DMS 273 treated with DMSO at 0.1 percent for 48 hours (cell line): ENCODE measurements around the gene FAM151A.

Experiments used
- DNase-seq: peaks from one replicate; lab custom pipeline; 2025; lab: John Stamatoyannopoulos, UW

Gene FAM151A

GRCh38 chr1:54623216-54624007 is at the start of gene FAM151A:
TSS of gene FAM151A (minus strand) at chr1:54623525. CDS start at chr1:54623395, 130 bp downstream.
- DNase-seq = no peak

GRCh38 chr1:54671985-54672608 is 48.8 kb upstream of the FAM151A start:
- DNase-seq = no peak

GRCh38 chr1:54668567-54668966 is 45.2 kb upstream of the FAM151A start:
- no peak for DNase-seq

- DNase-seq = no peak
Measured at GRCh38 chr1:54667797-54668196, 44.5 kb upstream of the FAM151A start.

- no peak for DNase-seq
Measured at GRCh38 chr1:54666333-54666732, 43.0 kb upstream of the FAM151A start.

- no peak for DNase-seq
Measured at GRCh38 chr1:54665852-54666251, 42.5 kb upstream of the FAM151A start.

GRCh38 chr1:54664364-54664763 is 41.0 kb upstream of the FAM151A start:
- no peak for DNase-seq

- DNase-seq = no peak
Measured at GRCh38 chr1:54663725-54664124, 40.4 kb upstream of the FAM151A start.

- no peak for DNase-seq
Measured at GRCh38 chr1:54658164-54658913, 35.0 kb upstream of the FAM151A start.

- DNase-seq = no peak
Measured at GRCh38 chr1:54653036-54653435, 29.7 kb upstream of the FAM151A start.

- DNase-seq = no peak
Measured at GRCh38 chr1:54652168-54652567, 28.8 kb upstream of the FAM151A start.

GRCh38 chr1:54651608-54652007 is 28.3 kb upstream of the FAM151A start:
- DNase-seq = no peak

- no peak for DNase-seq
Measured at GRCh38 chr1:54650417-54650816, 27.1 kb upstream of the FAM151A start.

- DNase-seq = no peak
Measured at GRCh38 chr1:54649921-54650320, 26.6 kb upstream of the FAM151A start.

GRCh38 chr1:54649130-54649898 is 26.0 kb upstream of the FAM151A start:
- no peak for DNase-seq

GRCh38 chr1:54645806-54646676 is 22.7 kb upstream of the FAM151A start:
- no peak for DNase-seq

GRCh38 chr1:54643736-54644135 is 20.4 kb upstream of the FAM151A start:
- no peak for DNase-seq

- no peak for DNase-seq
Measured at GRCh38 chr1:54640863-54641836, 17.8 kb upstream of the FAM151A start, which contains the start of gene MROH7. TSS of gene MROH7 (plus strand) at chr1:54641786. CDS start at chr1:54652927, 11,141 bp downstream.

GRCh38 chr1:54640361-54640760 is 17.0 kb upstream of the FAM151A start:
- DNase-seq = no peak
